ENCODE measurements around the gene DACH1.
"Not testable (repeated sequence)": the region's sequence is repeated elsewhere in the genome, so short reads cannot be mapped to it uniquely, and the experiment has no call there.

The DACH1 gene

DNA sequence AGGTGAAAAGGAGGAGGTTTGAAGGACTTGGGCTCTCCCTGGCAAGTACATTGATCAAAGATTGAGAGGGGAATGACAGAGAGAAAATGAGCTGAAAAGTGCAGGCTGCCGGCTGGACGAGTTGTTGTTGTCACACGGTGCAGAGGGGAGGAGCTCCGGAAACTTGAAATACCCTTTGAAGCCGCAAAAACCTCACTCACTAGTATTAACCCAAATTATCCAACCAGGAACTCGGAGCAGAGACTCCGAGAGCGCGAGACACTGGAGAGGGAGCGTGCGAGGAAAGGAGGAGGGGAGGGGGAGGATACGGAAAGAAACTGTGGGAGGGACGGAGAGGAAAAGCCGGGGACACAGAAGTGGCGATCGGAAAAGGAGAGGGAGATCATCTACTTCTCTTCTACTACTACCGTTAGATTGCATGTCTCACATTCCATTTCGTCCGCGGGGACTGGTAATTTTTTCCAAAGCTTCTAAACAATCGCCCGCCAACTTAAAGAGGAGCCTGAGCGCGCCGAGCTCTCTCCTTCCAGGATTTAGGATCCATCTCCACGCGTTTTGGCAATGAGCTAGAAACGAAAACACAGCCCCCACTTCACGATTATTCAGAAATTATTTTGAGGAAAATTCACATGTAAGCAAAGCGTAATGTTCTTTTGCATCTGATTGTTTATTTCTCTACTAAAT is at the start of gene DACH1:
TSS of gene DACH1 (minus strand) at position 74 of the 684 bp plus-strand sequence.
- peak; percentile 21 for DNase-seq (ENCODE audit: low spot score)

- no peak for DNase-seq (ENCODE audit: low spot score)
Measured at GRCh38 chr13:71913717-71914116, 46.7 kb upstream of the DACH1 start.

- no peak for DNase-seq (ENCODE audit: low spot score)
Measured at GRCh38 chr13:71912524-71912923, 45.5 kb upstream of the DACH1 start.

DNA sequence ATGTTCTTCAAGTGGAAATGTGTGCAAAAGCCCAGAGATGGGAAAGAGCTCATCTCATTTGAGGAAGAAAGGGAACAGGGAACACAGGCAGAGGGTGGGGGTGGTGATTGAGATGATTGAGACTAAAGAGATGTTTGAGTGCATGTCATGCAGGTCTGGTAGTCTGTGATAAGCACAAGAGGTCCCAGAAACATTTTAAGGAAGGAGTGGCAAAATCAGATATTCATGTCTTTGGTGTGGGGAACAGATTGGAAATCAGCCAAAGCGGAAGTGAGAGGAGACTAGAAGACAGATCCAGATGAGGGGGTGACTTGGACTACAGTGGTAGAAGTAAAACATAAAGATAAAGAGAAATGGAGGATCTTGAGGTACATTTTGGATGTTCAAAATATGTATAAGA is 39.4 kb upstream of the DACH1 start:
- DNase-seq (ENCODE audit: low spot score) = no peak

- DNase-seq (ENCODE audit: low spot score) = no peak
Measured at GRCh38 chr13:71902676-71903075, 35.7 kb upstream of the DACH1 start.

- DNase-seq (ENCODE audit: low spot score) = not testable (repeated sequence)
Measured at GRCh38 chr13:71893506-71893905, 26.5 kb upstream of the DACH1 start.

DNA sequence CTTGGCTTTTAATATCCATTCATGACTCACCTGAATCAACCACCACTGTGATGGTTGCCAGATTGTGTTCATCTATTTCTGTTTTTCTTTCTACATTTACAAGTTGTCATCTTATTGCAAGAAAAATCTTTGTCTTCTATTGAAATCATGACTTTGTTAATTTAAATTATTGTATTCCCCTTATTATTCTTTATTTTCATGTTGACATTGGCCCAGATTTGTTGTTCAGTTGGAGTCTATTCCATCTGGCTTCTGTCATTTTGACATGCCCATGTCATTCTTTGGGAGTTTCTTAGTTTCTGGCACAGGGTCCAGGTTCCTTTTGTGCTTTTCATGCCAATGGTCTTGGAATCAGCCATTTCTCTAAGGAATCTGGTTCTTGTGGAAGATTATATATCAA is 19.9 kb upstream of the DACH1 start:
- no peak for DNase-seq (ENCODE audit: low spot score)

DNA sequence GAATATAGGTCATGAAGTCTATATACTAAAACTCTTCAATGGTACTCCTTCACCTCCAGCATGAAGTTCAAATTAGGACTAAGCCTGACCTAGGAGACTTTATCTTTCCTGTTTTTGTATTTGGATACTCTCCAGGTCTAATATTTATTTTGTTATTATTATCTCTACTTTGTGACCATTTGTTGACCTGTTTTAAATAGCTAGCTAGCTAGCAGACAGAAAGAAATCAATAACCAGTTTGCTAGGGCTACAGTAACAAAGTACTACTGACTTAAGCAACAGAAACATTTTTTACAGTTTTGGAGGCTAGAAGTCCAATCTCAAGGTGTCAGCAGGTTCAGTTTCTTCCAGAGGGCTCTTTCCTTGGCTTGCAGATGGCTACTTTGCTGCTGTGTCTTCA is 15.1 kb upstream of the DACH1 start:
- no peak for DNase-seq (ENCODE audit: low spot score)

DNA sequence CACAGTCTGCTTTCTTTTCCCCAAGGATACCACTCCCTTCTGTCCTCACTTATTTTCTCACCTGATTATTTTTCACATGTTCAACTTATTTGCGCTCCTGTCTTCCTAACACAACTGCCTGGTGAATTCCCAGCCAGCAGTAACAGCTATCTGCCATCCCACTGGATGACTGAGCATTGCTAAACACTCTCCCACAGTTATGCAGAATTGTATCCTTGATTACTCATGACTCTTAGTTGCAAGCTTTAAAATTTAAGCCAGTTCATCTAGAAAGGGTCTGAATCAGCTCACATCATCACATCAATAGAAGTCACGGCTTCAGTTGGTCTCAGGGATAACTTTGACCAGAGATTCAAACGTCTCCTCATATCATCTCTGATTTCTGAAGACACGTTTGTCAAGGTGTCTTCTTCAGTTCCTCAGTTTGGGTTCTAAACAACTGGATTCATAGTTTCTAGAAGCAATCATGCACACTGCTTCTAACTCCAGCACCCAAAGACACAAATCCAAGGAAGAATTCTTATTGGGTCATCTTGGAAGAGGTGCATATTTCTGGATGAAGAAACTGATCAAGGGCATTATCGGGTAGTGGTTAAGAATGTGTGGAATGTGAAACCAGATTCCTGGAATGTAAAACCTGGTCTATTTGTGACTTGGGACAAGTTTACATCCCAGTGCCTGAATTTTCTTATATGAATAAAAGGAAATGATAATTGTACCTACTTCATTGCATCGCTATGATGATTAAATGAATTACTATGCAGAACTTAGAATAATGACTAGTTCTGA is 13.9 kb upstream of the DACH1 start:
- no peak for DNase-seq (ENCODE audit: low spot score)

DNA sequence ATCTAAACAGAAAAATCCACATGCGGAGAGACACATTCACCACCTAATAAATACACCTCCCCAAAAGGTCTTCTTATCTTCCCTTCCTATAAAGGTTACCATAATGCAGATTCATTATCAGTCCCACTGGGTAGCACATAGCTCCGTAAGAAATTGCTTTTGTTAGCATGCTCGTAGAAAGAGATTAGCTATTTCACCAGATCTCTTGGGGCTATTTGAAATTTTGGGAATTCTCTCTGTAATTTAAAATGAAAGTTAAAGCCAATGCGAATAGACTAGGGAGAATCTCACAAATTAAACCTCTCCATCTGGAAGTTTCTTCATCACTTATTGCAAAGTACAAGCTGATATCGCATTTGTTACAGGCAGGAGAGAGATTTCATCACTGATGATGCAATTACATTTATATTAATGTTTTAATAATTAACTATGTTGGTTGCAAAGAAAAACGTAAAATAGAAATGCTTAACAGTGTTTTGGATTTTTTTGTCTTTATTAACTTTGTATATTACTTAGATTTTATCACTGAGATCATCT is 12.9 kb upstream of the DACH1 start:
- no peak for DNase-seq (ENCODE audit: low spot score)

GRCh38 chr13:71879129-71879535 is 12.1 kb upstream of the DACH1 start:
- DNase-seq (ENCODE audit: low spot score) = no peak

DNA sequence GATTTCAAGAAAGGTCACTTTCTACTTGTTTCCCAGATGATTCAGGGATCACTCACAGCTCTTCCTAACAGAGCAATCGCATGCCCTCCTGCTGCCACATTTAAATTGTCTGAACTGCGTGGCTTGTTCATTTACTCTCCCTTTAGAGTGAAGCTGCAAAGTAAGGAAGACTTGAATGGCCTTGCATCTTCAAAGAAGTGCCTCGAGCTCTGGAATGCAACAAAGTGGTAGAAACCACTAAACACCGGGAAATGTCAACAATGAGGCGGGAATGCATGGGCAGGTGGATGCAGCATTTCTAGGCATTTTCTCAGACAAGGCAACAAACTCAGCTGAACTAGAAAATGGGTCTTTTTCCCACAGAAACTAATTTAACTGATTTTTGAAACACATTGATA is 10.3 kb upstream of the DACH1 start:
- DNase-seq (ENCODE audit: low spot score) = no peak

DNA sequence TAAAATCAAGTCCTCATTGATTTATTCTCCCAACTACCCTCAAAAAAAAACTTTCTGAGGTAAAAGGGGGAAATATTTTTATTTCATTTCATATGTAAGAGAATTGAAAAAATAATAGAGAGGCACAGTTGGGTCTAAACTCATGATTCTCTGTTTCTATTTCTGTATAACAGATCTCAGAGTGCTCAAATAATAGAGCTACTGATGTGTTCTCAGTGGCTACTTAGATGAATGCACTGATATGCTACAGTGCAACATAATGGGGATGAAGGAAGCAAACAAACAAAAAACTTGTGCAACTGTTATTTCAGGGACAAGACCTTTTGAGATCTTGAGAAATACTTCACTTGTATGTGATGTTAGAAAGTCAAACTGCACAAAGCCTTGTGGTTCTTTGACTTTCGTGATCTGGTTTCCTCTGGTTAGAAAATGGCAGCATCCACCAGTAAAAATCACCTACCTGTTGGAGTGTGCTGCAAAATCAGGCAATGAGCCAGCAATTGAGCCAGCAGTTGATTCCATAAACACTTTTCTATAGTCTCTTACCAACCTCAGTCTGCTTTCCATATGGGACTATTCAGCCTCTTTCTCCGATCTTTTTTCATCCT is 9.7 kb upstream of the DACH1 start:
- no peak for DNase-seq (ENCODE audit: low spot score)

DNA sequence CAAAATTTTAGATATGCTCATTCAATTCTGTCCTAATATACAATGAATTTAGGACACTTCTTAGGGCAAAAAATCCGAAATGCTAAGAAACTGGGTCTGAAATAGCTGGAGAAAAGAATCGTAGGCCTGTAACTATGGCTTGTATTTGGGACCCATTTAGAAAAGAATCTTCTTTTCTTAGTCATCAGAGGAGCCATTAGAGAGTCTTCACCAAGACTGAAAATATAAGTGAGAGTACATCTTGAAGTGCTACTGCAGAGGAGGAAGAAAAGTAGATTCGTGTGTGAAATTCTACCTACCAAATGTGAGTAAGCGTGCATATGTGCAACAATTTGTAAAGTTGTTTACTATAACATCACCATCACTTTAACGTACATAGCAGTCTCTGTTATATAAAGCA is 8.8 kb upstream of the DACH1 start:
- no peak for DNase-seq (ENCODE audit: low spot score)

DNA sequence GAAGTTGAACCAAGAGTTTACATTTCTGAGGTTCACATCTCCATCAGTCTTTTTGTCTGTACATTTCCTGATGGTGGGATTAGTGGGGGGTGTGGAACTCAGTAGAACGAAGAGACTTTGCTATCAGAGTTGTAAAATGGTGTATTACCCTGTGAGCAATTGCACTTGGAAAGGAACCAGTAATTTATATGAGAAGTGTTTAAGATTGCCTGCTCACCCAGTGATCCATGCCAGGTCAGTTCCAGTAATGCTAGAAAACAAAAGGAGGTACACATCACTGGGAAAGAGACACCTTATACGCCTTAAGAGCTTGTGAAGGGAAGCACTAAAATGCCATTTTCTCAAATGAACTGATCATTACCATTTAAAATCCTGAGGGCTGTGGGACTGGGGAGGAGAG is 7.5 kb upstream of the DACH1 start:
- no peak for DNase-seq (ENCODE audit: low spot score)

- no peak for DNase-seq (ENCODE audit: low spot score)
Measured at GRCh38 chr13:71873418-71874247, 6.6 kb upstream of the DACH1 start.

- DNase-seq (ENCODE audit: low spot score) = no peak
Measured at GRCh38 chr13:71871844-71872243, 4.8 kb upstream of the DACH1 start.

GRCh38 chr13:71871176-71871754 is 4.3 kb upstream of the DACH1 start:
- DNase-seq (ENCODE audit: low spot score) = no peak

- DNase-seq (ENCODE audit: low spot score) = no peak
Measured at GRCh38 chr13:71870100-71870499, 3.1 kb upstream of the DACH1 start.

- DNase-seq (ENCODE audit: low spot score) = no peak
Measured at GRCh38 chr13:71869274-71869673, 2.3 kb upstream of the DACH1 start.

DNA sequence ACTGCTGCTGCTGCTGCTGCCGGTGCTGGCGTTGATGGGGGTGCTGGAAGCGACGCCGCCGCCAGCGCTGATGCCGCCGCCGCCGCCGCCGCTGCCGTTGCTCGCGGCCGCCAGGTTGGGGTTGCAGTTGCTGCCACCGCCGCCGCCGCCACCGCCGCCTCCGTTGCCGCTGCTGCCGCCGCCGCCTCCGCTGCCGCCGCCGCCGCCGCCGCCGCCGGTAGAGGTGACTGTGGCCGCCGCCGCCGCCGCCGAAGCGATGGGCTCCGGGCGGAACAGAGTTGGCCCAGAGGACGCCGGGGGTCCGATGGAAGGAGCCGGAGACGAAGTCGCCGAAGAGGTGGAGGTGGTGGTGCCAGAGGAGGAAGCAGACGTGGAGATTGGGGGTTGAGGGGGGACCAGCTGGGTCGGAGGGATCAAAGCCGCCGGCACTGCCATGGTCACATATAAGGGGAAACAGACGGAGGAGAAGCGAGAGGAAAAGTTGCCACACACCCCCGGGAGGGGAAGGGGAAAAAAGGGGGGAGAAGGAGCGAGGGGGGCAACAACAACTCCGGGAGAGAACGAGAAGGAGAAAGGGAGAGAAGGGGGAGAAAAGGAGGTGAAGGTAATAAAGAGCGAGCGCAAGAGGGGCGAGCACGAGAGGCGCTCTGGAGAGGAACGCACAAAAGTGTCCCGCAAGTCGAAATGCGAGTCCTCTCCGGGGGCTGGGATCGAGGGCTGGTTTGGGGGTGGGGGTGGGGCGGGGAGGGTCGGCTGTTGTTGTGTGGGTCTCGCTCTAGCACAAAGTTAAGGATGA is 471 bp downstream of the DACH1 start:
- peak; percentile 2 for DNase-seq (ENCODE audit: low spot score)

Measured in hepatic stellate cell (primary cell).